Measurements from ENCODE around the gene JAG1. TPM values are rescaled to one million over a fixed set of nuclear protein-coding genes. Genes with fewer than 3 reads are reported as not detected.

The JAG1 gene
- total and polyA plus RNA-seq, 12 donors: 6.8 to 22.0 (median 13.3) TPM

DNA sequence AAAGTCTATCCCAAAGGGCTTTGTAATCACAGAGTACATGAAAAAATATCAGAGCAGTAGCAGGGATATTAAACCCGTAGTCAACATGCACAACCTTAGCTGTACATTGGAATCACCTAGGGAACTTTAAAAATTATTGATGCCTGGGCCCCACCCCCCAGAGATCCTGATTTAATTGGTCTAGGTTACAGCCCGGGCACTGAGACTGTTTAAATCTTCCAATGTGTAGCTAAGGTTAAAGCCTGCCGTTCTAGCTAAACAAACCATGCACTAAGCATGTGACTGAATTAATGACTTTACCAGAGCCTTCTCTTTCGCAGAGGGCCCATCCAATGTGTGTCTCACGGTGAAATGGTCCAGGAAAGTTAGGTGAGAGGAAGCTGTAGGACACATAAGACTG lies 14.1 kb upstream of the JAG1 start:
- H3K27me3 ChIP-seq: no peaks in the 10 kb centered on the region
- no peaks in the 10 kb centered on the region for H3K4me1 ChIP-seq (replicated peaks in 1 of 2)
- intact Hi-C loops (cut with DNase I): no loop called here
- 64 to 68% (median 67%) methylated on average over 5 of the region's 5 CpGs for WGBS, 4 donors
- no peaks in the 10 kb centered on the region for H3K36me3 ChIP-seq (replicated peaks in 1 of 2)
- H3K27ac ChIP-seq: no peak overlapping the region
- TF ChIP-seq CTCF (IDR thresholded peaks at IDR 0.05) (no peak), POLR2A (IDR thresholded peaks at IDR 0.05) (no peak)
- H3K9me3 ChIP-seq (replicated peaks in 1 of 3): no peaks in the 10 kb centered on the region
- DNase-seq: no peak
- H3K4me3 ChIP-seq: no peak overlapping the region

- DNase-seq: no peak
- intact Hi-C loops (cut with DNase I): no loop called here
- Histone ChIP-seq H3K27ac (no peak overlapping the region), H3K36me3 (replicated peaks in 1 of 2) (no peaks in the 10 kb centered on the region), H3K4me3 (no peak overlapping the region), H3K4me1 (replicated peaks in 1 of 2) (no peaks in the 10 kb centered on the region), H3K27me3 (no peaks in the 10 kb centered on the region), H3K9me3 (replicated peaks in 1 of 3) (no peaks in the 10 kb centered on the region)
- 91 to 94% (median 92%) methylated on average over 14 of the region's 14 CpGs for WGBS, 4 donors
- TF ChIP-seq POLR2A (IDR thresholded peaks at IDR 0.05) (no peak), CTCF (IDR thresholded peaks at IDR 0.05) (no peak)
These were observed 12.7 kb upstream of the JAG1 start for GRCh38 chr20:10686356-10687133.

DNA sequence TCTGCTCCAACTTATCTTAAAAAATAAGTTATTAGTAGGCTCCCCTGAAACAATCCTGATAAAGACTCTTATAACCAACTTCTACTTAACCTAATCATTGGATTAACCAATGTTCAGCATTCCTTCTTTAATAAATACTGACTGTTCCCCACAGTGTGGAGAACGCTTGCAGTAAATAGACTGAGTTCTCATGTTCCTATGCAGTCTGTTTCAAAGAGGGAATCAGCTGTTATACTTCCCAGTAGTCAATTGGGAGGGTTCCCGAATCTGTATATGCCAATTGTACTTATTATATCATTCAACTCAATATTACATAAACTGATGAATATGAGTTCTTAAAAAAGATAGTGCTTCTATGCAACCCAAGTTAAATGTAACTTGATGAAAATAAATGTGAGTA lies 9.7 kb upstream of the JAG1 start:
- Histone ChIP-seq H3K4me1 (replicated peaks in 1 of 2) (no peaks in the 10 kb centered on the region), H3K27me3 (no peaks in the 10 kb centered on the region), H3K4me3 (no peak overlapping the region), H3K9me3 (replicated peaks in 1 of 3) (no peaks in the 10 kb centered on the region), H3K36me3 (replicated peaks in 1 of 2) (no peaks in the 10 kb centered on the region), H3K27ac (no peak overlapping the region)
- no peak for DNase-seq
- WGBS, 4 donors: 78 to 91% (median 89%) methylated on average over 2 of the region's 2 CpGs
- intact Hi-C loops (cut with DNase I): no loop called here
- TF ChIP-seq POLR2A (IDR thresholded peaks at IDR 0.05) (no peak), CTCF (IDR thresholded peaks at IDR 0.05) (no peak)

- no peak overlapping the region for H3K4me3 ChIP-seq
- TF ChIP-seq CTCF (IDR thresholded peaks at IDR 0.05): no peak
- no peak for TF ChIP-seq POLR2A (IDR thresholded peaks at IDR 0.05)
- H3K27ac ChIP-seq: no peak overlapping the region
- intact Hi-C loops (cut with DNase I): no loop called here
- H3K27me3 ChIP-seq: no peaks in the 10 kb centered on the region
- H3K4me1 ChIP-seq (replicated peaks in 1 of 2): no peaks in the 10 kb centered on the region
- no peaks in the 10 kb centered on the region for H3K9me3 ChIP-seq (replicated peaks in 1 of 3)
- no peak for DNase-seq
- WGBS, 4 donors: 57 to 66% (median 59%) methylated on average over 3 of the region's 3 CpGs
- H3K36me3 ChIP-seq (replicated peaks in 1 of 2): no peaks in the 10 kb centered on the region
These were observed 9.1 kb upstream of the JAG1 start for GRCh38 chr20:10682939-10683338.
